SH-SY5Y (cell line): ENCODE results near the gene EDC3.

Experiments
- GATA2 ChIP-seq: IDR thresholded peaks from 2 replicates; pipeline ENCODE4 v1.6.1; 2011; ENCODE audit warnings: mild to moderate bottlenecking, low read depth, low read length
- GATA3 ChIP-seq: IDR thresholded peaks from 2 replicates; pipeline ENCODE4 v1.6.1; 2011; ENCODE audit warnings: low read depth, mild to moderate bottlenecking, low read length, moderate library complexity

The EDC3 gene

DNA sequence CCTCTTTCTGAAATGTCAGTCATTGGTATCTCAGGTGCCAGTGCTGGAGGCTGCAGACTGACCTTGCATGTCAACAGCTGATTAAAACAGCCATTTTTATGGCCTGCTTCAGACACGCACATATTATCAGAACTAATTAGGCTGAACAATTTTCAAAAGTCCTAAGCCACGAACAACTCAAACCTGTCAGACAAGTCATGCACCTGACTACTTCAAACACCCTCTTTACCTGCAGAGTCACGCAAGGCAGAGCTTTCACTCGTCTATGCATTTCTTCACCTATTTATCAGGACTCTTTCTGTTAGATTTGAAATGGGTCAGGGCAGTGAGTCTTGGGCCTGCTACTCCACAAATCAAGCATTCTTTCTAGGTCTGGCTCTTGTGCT lies 53.5 kb downstream of the EDC3 start:
- TF ChIP-seq GATA3 (no peak), GATA2 (no peak)

DNA sequence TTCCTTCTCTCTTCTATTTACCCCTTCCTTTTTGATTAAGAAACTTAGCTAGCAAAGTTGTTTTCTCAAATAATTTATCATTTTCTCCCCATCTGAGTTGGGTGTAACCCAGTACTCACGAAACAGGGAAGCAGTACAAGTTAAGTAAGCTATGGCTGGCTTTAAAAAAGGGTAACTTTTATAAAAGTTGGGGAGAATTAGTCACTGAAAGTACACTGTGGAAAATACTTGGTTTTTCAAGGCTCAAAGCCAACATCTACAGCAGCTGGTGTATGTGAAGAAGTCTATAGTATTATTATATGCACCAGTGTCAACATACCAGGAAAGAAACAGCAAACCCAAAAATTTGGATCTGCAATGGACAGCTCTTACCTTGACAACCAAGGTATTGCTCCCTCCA lies 54.7 kb downstream of the EDC3 start:
- TF ChIP-seq GATA2 = no peak
- TF ChIP-seq GATA3 = no peak

DNA sequence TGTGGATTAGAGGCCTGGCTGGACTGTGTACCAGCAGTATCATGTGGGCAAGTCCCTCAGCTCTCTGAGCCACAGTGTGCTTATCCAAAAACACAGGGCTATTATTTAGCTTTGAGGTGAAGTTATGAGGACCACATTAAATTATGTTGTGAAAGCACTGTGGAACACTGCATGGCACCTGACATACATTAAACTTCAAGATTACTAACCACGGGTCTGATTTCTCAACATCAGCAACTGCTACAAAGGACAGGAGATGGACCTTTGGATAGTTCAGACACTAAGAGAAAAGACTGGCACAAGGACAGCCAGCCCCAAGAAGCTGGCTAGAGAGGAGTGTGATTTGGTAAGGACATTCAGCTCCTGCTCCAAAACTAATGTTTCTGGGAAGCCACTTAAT lies 58.8 kb downstream of the EDC3 start:
- no peak for TF ChIP-seq GATA3

DNA sequence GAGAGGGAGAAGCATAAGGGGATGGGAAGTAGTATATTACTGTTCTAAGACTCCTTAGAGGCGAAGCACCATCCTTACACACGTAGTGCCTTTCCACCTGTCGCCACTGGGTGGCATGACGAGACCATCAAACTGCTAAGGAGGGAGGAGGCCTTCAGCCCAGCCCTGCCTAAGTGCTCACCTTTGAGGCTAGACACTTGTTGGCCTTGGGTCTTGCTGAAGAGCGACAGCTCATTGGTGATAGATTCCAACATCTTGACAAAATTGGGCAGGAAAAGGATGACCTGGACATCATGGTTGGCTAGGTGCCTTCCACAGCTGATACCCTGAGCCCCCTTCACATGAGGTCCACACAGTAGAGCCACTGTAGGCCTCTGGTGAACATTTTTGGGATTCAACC lies 60.6 kb downstream of the EDC3 start:
- no peak for TF ChIP-seq GATA3
- TF ChIP-seq GATA2 = no peak

DNA sequence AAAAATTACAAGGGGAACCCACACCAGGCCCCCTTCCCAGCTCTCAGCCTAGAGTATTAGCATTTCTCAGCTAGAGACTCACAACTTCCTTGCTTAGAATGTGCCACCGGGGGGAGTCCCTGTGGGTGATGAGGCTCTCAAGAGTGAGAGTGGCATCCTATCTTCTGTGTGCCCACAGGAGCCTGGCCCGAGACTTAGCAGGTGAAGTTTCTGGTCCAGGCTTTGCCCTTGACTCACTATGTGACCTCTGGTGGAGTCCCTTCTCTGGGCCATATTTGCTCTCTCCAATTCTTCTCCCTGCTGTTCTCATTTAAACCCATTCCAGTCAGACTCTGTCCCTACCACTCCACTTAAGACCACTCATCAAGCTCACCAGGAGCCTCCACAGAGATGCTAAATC lies 62.0 kb downstream of the EDC3 start:
- TF ChIP-seq GATA2 (no peak), GATA3 (no peak)

DNA sequence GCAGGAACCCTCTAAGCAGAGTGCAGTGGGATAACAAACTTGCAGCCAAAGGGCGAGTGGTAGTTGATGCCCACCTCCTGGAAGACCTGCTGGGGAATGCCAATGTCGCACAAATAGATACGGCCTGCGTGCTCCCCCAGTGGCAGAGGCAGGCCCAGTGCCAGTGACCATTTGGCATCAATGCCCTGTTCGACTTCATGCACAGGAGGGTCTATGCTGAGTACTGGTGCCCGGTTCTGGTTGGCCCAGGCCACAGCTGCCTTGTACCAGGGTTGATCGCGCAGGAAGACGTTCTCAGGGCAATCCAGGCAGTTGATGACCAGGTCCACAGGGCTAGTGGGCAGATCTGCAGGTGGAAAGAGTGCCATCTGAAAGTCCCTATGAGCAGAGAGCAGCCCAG lies 63.2 kb downstream of the EDC3 start:
- TF ChIP-seq GATA3 (no peak), GATA2 (no peak)

DNA sequence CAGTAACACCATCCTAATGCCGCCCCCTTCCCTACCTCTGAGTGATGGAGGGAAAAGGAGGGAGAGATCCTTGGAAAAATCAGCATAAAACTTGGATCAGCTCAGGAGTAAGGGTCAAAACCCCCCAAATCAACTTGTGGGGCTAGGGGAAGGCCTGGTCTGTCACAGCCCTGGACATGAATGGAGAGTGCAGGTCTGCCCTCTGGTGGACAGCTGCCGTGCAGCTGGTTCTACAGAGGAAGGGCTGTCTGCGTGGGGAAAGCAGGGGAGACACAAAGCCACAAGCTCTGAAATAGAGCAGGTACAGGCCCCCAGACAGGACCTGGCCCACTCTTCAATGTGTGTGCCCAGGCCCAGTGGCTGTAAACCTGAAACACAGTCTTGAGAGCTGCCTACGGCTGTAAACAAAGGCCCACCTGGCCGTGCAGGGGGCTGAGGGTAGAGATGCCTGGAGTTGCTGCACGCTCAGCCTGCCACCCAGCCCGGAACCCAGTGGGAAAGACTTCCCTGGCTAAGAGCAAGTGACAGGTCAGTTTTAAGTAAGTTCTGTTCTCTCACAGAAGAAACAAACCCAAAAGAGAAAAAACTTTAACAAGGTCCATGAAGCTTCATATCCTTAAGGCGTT lies 63.8 kb downstream of the EDC3 start:
- no peak for TF ChIP-seq GATA2
- no peak for TF ChIP-seq GATA3

DNA sequence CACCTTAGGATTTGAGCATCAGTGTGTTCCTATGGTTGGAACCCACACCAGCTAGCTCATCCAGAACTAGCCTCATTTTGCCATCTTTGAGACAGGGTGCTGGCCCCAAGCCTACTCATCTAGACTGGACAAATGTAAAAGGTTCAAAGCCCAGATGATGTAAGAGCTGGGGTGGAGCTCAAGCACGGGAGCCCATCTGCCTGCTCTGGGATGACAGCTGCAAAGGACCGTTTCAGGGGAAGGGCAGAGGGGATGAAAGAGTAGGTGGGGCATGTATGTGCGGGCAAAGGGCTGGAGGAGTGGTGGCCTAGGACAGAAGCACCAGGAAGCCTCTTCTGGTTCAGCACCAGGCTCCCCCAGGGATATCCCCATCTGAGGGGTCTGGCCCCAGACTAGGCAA lies 64.4 kb downstream of the EDC3 start:
- TF ChIP-seq GATA2 (no peak), GATA3 (no peak)

DNA sequence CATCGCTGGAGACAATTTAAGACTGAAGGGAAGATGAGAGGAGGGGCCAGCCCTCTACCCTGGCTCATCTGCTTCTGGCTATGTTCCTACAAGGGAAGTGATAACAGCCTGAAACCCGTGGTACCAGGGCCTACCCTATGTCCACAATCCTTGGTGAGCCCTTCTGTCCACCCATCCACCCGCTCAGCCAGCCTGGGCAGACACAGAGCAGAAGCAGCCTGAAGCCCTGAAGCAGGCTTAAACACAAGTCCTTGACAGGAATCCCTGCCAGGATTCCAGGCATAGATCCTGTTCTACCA lies 64.8 kb downstream of the EDC3 start:
- no peak for TF ChIP-seq GATA3
- no peak for TF ChIP-seq GATA2

DNA sequence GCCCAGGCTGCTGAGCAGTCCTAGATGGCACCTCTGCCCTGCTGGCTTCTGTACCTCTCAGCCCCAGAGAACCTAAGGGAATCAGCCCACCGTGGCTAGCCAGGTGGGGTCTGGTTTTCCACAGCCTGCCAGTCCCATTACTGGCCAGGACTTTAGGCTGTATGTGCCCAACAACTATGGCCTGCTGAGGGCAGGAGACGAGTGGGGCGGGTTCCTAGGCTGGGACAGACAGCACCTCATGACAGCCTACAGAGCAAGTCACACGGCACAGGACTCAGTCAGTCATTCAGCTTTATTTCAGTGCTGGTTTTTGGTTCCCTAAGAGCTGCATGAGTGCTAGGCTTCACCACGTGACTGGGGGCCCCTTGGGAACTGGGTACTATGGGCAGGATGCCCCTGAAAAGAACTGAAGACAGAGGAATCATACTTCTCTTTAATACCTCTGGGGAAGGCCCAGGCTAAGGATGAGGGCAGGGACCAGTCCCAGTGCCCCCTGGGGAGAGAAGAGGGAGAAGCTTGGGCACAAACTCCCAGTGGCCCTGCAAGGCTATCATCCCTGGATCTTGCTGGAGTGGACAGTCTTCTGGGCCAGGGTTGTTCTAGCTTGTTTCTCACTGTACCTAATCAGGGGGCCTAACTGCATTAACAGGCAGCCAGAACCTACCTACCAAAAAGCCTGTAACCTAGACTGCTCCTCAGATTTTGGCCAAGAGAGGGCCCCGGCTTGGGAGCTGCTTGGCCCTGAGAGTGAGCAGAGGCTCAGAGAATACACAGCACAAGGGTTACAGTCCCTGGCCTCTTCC lies 65.3 kb downstream of the EDC3 start:
- TF ChIP-seq GATA2 (no peak), GATA3 (no peak)

DNA sequence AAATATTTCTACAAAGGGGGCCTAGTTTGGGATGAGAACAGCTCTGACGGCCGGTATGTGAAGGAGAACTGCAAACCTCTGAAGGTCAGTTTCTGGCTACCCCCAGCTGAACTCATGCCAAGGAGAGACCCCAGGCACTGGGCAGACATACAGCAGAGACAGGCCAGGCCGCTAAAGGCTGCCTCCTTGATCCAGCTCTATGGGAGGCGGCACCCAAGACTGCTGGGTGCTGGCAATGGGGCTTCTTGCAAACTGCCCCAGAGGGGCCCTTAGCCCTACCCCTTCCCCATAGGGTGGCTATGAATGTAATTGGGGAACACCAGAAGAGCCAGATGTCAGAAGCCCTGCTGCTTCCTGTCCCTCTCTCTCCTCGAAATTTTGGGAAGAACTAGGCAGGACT lies 66.9 kb downstream of the EDC3 start:
- TF ChIP-seq GATA3 = no peak
- no peak for TF ChIP-seq GATA2

DNA sequence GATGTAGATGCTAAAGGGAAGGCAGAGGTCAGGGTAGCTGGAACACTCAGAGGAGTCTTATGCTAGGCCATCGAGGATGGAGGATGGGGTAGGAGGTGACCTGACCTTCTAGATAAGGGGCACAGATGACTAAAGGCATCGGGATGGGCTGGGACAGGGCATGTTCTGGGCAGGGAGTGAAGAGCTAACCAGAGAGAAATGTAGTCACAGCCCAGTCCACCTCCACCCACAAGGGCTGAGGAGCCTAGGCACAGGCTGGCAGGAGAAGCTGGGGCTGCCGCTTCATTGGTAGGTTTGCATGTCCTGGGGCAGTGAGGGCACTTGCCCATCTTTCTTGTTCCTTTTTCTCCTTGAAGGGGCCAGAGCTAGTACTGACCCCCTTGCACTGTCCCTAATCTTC lies 67.6 kb downstream of the EDC3 start:
- no peak for TF ChIP-seq GATA3
- no peak for TF ChIP-seq GATA2

DNA sequence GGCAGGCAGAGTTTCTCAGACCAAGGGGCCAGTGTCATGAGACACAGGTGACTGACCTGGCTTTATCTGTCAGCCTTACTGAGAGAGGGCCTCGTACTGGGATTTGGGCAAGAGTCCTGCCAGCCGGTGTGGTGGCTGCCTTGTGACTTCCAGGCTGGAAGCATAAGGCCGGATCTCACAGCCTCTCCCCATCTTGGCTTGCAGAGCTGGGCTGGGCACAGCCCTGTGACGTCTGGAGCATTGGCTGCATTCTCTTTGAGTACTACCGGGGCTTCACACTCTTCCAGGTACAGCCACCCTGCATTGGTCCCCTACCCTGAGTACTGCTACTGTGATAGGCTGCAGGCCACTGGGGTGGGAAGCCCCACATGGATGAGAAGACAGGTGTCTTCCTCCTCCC lies 68.1 kb downstream of the EDC3 start:
- TF ChIP-seq GATA2 (no peak), GATA3 (no peak)

DNA sequence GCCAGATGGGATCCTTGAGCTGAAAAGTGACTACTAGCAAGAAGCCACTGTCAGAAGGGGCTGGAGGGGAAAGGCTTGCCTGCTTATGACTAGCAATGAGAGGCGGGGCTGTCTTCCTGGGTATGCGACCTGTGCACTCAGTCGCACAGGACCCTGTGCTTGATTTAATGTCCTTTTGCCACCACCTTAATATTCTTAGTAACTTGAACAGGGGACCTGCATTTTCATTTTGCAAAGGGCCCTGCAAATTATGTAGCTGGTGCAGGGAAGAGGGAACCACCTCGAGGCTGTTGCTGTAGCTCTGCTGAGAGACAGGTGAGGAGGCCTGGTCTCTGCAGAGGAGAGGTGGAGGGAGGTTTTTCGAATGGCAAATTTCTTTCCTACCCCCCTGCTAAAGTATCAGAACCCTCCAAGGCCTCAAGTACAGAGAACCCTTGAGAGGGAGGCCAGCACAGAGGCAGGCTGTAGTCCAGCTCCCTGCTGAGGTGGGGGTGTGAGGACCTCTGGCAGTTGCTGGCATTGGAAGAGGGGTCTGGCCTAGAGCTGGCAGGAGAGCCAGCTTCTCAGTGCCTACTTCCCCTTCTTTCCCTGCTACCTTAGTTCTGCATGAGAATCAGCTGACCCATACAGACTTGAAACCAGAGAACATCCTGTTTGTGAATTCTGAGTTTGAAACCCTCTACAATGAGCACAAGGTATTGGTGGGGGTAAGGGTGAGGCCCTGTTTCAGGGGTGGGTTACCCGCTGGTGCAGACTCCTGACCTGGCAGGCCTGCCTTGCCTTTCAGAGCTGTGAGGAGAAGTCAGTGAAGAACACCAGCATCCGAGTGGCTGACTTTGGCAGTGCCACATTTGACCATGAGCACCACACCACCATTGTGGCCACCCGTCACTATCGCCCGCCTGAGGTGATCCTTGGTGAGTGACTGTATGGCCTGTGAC lies 68.8 kb downstream of the EDC3 start:
- TF ChIP-seq GATA2 (no peak), GATA3 (no peak)

DNA sequence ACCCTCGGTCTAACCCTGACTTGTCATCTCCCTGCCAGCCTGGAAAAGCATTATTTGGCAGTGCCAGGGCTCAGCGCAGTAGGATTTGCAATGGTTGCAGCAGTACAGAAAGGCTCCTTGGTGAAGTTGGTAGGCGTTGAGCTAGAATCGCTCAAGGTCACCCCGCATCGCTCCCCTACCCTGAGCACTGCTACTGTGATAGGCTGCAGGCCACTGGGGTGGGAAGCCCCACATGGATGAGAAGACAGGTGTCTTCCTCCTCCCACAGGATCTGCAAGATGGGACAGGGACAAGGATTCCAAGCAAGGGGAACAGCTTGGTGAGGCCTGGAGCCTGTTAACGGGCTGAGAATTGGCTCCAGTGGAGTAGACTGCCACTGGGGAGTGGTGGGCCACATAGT lies 69.5 kb downstream of the EDC3 start:
- TF ChIP-seq GATA3 = no peak
